Osteoblast (primary cell): ENCODE measurements around the gene ADRA2C. TPM values are rescaled to one million over a fixed set of nuclear protein-coding genes. Genes with fewer than 3 reads are reported as not detected.

Experiments used
- DNase-seq: peaks from one replicate; pipeline ENCODE4 v3.0.0; 2011; ENCODE audit warnings: low spot score, mixed read lengths; ENCODE audit not compliant: insufficient read length; ENCODE audit errors: missing footprints
- H2AFZ ChIP-seq: 2 replicates; pipeline ENCODE4 v1.6.0; 2011; ENCODE audit warnings: mild to moderate bottlenecking, low read length
- H3K27ac ChIP-seq: 2 replicates; pipeline ENCODE4 v1.5.1; 2011; ENCODE audit warnings: mild to moderate bottlenecking, low read depth, low read length, moderate library complexity
- H3K27me3 ChIP-seq: 2 replicates; pipeline ENCODE4 v1.6.0; 2012; ENCODE audit warnings: mild to moderate bottlenecking, control low read depth, inconsistent platforms, low read length, moderate library complexity; ENCODE audit not compliant: insufficient read depth
- H3K36me3 ChIP-seq: 2 replicates; pipeline ENCODE4 v1.5.1; 2011; ENCODE audit warnings: mild to moderate bottlenecking, low read length, control low read depth, moderate library complexity; ENCODE audit not compliant: insufficient read depth
- H3K4me1 ChIP-seq: 2 replicates; pipeline ENCODE4 v1.5.1; 2011; ENCODE audit warnings: mild to moderate bottlenecking, low read length, control low read depth, moderate library complexity; ENCODE audit not compliant: insufficient read depth
- H3K4me2 ChIP-seq: 2 replicates; pipeline ENCODE4 v1.6.0; 2011; ENCODE audit warnings: mild to moderate bottlenecking, low read length; ENCODE audit not compliant: insufficient read depth
- H3K4me3 ChIP-seq: fragments of 200-600 bp; sonication (generic); 3 replicates; pipeline ENCODE4 v1.5.1; 2012; ENCODE audit warnings: mild to moderate bottlenecking, low read length, inconsistent platforms; ENCODE audit not compliant: insufficient read depth
- H3K79me2 ChIP-seq: 2 replicates; pipeline ENCODE4 v1.6.0; 2012; ENCODE audit warnings: mild to moderate bottlenecking, low read length, control low read depth, inconsistent platforms; ENCODE audit not compliant: insufficient read depth
- H3K9me3 ChIP-seq: 2 replicates; pipeline ENCODE4 v1.5.1; 2011; ENCODE audit warnings: low read depth, low read length, control low read depth
- H4K20me1 ChIP-seq: 2 replicates; pipeline ENCODE4 v1.6.0; 2012; ENCODE audit warnings: mild to moderate bottlenecking, low read length, control low read depth; ENCODE audit not compliant: insufficient read depth
- CTCF ChIP-seq: IDR thresholded peaks from 2 replicates; pipeline ENCODE4 v1.5.1; 2011; ENCODE audit warnings: mild to moderate bottlenecking, low read depth, low read length, moderate library complexity; ENCODE audit errors: extremely low read depth
- total RNA-seq: library from RNA; depleted of rRNA; stranded (reverse); fragments of >200 nt; gene quantifications from 2 replicates; pipeline ENCODE4 v1.2.3, GENCODE V29; 2012

Gene ADRA2C
- total RNA-seq, 1 donor: 1.1 TPM

DNA sequence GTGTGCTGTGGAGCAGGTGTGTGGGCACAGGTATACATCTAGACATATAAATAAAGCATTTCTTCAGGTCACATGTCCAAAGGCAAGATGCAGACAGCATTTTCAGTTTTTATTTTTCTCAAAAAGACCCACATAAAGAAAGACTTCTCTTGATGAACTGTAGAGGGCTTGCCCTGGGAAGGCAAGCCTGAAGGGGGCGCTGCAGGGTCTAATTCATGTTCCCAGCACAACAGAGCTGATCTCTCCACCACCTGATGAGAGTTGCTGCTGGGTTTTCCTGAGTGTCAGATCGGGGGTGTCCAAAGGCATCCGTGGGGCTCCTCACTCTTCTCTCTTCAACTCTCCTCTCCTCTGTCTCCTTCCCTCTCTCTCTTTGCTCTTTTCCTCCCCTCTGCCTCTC lies 26.6 kb downstream of the ADRA2C start:
- Histone ChIP-seq H2AFZ (no peak overlapping the region), H3K9me3 (no peaks in the 10 kb centered on the region), H3K4me3 (no peak overlapping the region), H3K4me1 (no peaks in the 10 kb centered on the region), H3K79me2 (no peaks in the 10 kb centered on the region), H3K27ac (no peak overlapping the region), H3K36me3 (no peaks in the 10 kb centered on the region), H3K4me2 (no peak overlapping the region), H4K20me1 (no peaks in the 10 kb centered on the region), H3K27me3 (no peaks in the 10 kb centered on the region)
- peak; percentile 23 for TF ChIP-seq CTCF
- no peak for DNase-seq

DNA sequence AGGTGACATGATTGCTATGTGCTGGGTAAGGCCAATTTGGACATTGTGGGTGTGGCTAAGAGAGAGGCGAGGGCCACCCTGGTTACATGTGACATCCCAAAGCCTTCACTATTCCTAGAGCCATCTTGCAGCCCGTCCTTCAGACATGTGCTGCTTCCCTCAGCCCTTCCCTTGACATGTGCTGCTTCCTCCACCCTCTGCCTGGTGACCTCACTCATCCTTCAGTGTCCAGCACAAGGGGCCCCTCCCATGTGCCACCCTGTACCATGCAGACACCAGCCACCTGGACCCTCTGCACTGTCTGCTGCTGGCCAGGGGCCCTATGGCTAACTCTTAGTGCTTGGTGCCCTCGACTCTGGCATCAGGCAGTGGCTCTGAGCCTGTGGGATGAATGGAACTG lies 27.4 kb downstream of the ADRA2C start:
- Histone ChIP-seq H3K36me3 (no peaks in the 10 kb centered on the region), H3K4me2 (no peak overlapping the region), H2AFZ (no peak overlapping the region), H3K27me3 (no peaks in the 10 kb centered on the region), H4K20me1 (no peaks in the 10 kb centered on the region), H3K9me3 (no peaks in the 10 kb centered on the region), H3K4me3 (no peak overlapping the region), H3K4me1 (no peaks in the 10 kb centered on the region), H3K79me2 (no peaks in the 10 kb centered on the region), H3K27ac (no peak overlapping the region)
- no peak for TF ChIP-seq CTCF
- no peak for DNase-seq

- TF ChIP-seq CTCF: no peak
- Histone ChIP-seq H3K4me2 (no peak overlapping the region), H3K4me1 (no peaks in the 10 kb centered on the region), H3K27me3 (peaks cover 10% of the 10 kb centered on the region), H2AFZ (no peak overlapping the region), H4K20me1 (no peaks in the 10 kb centered on the region), H3K36me3 (no peaks in the 10 kb centered on the region), H3K79me2 (no peaks in the 10 kb centered on the region), H3K9me3 (no peaks in the 10 kb centered on the region), H3K4me3 (no peak overlapping the region), H3K27ac (no peak overlapping the region)
- no peak for DNase-seq
Measured at GRCh38 chr4:3796960-3797359, 30.8 kb downstream of the ADRA2C start.

DNA sequence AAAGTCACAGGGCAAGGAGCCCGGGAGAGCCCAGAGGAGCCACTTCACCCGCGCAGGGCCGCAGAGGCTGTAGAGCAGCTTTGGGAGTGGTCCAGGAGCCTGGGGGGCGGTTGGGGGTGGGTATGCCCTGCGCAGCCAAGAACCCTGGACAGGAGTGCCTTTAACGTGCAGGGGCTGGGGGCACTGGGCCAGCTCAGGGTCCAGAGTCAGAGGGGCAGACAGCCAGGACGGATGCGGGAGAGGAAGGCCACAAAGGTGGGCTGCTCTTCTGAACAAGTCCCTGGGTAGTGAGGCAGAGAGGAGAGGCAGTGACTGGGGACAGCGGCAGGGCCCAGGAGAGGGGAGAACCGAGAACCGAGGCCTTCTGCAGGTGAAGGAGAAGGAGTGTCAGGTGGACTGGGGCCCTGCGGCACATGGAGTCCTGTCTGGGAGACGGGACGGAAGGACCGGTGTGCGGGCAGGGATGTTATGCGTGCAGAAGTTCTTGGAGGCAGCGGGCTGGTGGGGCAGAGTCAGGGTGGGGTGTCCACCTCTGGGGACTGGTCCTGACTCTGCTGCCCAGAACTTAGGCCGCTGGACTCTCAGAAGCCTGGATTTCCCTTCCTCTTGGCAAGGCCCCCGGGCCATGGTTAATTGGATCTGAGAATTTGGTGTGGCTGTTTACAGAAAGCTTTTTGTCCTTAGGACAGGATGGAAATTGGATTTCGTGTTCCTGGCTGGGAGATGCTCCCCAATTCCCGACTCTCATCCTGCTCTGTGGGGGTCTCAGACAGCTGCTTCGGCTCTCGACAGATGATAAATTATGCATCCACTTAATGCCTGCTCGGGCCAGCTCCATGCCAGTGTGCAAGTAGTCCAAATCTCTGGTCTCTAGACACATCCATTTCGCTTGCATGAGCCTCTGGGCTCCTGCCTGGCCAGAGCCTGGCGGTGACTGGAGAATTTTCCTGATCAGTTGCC lies 31.9 kb downstream of the ADRA2C start:
- no peak for DNase-seq
- no peak overlapping the region for H3K4me2 ChIP-seq
- no peaks in the 10 kb centered on the region for H3K36me3 ChIP-seq
- H3K27me3 ChIP-seq: peaks cover 10% of the 10 kb centered on the region
- no peaks in the 10 kb centered on the region for H4K20me1 ChIP-seq
- no peak overlapping the region for H2AFZ ChIP-seq
- H3K4me1 ChIP-seq: no peaks in the 10 kb centered on the region
- H3K9me3 ChIP-seq: no peaks in the 10 kb centered on the region
- H3K79me2 ChIP-seq: no peaks in the 10 kb centered on the region
- no peak overlapping the region for H3K27ac ChIP-seq
- H3K4me3 ChIP-seq: no peak overlapping the region
- no peak for TF ChIP-seq CTCF
